ENCODE data around the gene NFAM1. TPM values are rescaled to one million over a fixed set of nuclear protein-coding genes. Genes with fewer than 3 reads are reported as not detected.

Gene NFAM1, protein sequence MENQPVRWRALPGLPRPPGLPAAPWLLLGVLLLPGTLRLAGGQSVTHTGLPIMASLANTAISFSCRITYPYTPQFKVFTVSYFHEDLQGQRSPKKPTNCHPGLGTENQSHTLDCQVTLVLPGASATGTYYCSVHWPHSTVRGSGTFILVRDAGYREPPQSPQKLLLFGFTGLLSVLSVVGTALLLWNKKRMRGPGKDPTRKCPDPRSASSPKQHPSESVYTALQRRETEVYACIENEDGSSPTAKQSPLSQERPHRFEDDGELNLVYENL
- total RNA-seq (10 to 100 TPM in 1 of 2 donors, 1 to 10 TPM in 1; 6.9 to 28.0 TPM), polyA plus RNA-seq (ENCODE audit: insufficient read length in 6 of 6) (1 to 10 TPM in 2 of 6 donors, under 1 TPM in 4; 0.74 to 1.1 (median 0.87) TPM)
- long read RNA-seq, donor 1 = 0 reads
- long read RNA-seq, donor 2 = 0 reads
- long read RNA-seq, donor 3, full-length matches to known transcripts = 1 of 1 reads
- long read RNA-seq, donor 3, partial matches to known transcripts = 0 of 1 reads
- long read RNA-seq, donor 3, other reads (novel, unspliced or antisense) = 0 of 1 reads
- long read RNA-seq, donor 4 = 0 reads
- long read RNA-seq, donor 5 = 0 reads
- long read RNA-seq, donor 6 = 0 reads
- long read RNA-seq, donor 7 = 0 reads
- long read RNA-seq, donor 8 = 0 reads
- long read RNA-seq, donor 9 = 0 reads
- long read RNA-seq, donor 10, partial matches to known transcripts = 2 of 6 reads
- long read RNA-seq, donor 10, other reads (novel, unspliced or antisense) = 4 of 6 reads
- long read RNA-seq, donor 11 = 0 reads
- long read RNA-seq, donor 12 = 0 reads

GRCh38 chr22:42432020-42432596 is at the start of gene NFAM1:
Gene NFAM1, minus strand, starts transcription at chr22:42432403. Its CDS starts 46 bp downstream, at chr22:42432357.
- Histone ChIP-seq H3K4me3 (peak within 1 kb of the TSS; percentile 8 to 52), H3K9me3 (no peaks in the 10 kb centered on the region), H3K4me1 (peaks cover 0 to 61% of the 10 kb centered on the region in 2 donors), H3K27ac (peak within 1 kb of the TSS; percentile 46 to 85), H3K36me3 (no peaks in the 10 kb centered on the region), H3K27me3 (peaks cover 0 to 36% of the 10 kb centered on the region in 2 donors)
- ATAC-seq = peak; percentile 72
- TF ChIP-seq, protein P1, sequence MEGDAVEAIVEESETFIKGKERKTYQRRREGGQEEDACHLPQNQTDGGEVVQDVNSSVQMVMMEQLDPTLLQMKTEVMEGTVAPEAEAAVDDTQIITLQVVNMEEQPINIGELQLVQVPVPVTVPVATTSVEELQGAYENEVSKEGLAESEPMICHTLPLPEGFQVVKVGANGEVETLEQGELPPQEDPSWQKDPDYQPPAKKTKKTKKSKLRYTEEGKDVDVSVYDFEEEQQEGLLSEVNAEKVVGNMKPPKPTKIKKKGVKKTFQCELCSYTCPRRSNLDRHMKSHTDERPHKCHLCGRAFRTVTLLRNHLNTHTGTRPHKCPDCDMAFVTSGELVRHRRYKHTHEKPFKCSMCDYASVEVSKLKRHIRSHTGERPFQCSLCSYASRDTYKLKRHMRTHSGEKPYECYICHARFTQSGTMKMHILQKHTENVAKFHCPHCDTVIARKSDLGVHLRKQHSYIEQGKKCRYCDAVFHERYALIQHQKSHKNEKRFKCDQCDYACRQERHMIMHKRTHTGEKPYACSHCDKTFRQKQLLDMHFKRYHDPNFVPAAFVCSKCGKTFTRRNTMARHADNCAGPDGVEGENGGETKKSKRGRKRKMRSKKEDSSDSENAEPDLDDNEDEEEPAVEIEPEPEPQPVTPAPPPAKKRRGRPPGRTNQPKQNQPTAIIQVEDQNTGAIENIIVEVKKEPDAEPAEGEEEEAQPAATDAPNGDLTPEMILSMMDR (IDR thresholded peaks at IDR 0.05) = no peak
- intact Hi-C loops (cut with DNase I) = no loop called here
- DNase-seq = peak in 2 of 4 donors; percentile 87 to 95

GRCh38 chr22:42475122-42475521 is 42.9 kb upstream of the NFAM1 start:
- intact Hi-C loops (cut with DNase I) = no loop called here

DNA sequence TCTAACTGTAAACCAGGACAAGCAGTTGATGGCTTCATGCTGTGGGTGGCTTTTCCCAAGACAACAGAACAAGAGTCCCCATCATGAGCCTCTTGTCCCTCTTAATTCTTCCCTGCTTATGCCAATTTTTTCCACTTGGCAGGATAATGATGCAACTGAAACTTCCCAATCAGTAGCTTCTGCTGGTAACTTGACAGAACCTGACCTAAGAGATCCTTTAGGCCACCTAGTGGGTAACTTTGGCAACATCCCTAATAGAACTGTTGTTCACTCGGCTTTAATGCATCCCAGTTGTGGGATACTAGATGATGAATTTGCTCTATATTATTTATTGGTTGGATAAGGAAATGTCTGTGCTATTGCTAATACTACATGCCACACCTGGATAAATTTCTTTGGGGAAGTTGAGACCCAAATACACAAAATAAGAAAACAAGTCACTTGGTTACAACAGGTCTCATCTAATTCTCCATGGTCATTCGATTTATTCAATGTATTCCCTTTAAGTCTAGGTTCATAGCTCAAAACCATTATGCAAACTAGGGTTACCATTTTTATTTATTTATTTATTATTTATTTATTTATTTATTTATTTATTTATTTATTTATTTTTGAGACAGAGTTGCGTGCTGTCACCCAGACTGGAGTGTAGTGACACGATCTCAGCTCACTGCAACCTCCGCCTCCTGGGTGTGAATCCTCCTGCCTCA is 41.4 kb upstream of the NFAM1 start:
- Histone ChIP-seq H3K27ac (no peak overlapping the region), H3K4me3 (no peak overlapping the region), H3K27me3 (no peaks in the 10 kb centered on the region), H3K36me3 (no peaks in the 10 kb centered on the region), H3K9me3 (no peaks in the 10 kb centered on the region), H3K4me1 (no peaks in the 10 kb centered on the region)
- peak; percentile 76 for ATAC-seq
- peak in 2 of 4 donors; percentile 36 to 39 for DNase-seq
- intact Hi-C loops (cut with DNase I) = no loop called here
- TF ChIP-seq, protein P1 (IDR thresholded peaks at IDR 0.05) = peak; percentile 60 to 68

More at GRCh38 chr22:42475122-42475521, 42.9 kb upstream of the NFAM1 start:
- Histone ChIP-seq H3K4me3 (no peak overlapping the region), H3K27ac (no peak overlapping the region), H3K36me3 (no peaks in the 10 kb centered on the region), H3K9me3 (no peaks in the 10 kb centered on the region), H3K27me3 (no peaks in the 10 kb centered on the region), H3K4me1 (no peaks in the 10 kb centered on the region)
- ATAC-seq (no peak), DNase-seq (no peak)
- TF ChIP-seq, protein P1 (IDR thresholded peaks at IDR 0.05) = no peak

DNA sequence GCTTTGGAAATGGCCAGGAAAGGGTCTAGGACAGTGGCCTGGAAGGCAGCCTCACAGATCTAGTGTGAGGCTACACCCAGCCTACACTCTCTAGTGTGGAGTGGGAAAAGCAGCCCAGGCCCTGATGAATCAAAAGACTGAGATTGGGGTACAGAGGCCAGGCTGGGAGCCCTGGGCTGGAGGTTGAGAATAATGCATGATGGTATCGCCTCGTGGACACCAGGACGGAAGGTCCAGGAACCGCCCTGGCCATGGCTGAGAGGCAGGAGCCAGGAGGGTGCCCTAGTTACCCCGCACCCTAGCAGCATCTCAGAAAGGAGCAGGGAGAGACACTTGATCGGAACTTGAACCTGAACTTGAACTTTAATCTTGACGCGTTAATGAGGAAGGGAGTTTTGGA is 40.5 kb upstream of the NFAM1 start:
- Histone ChIP-seq H3K4me1 (no peaks in the 10 kb centered on the region), H3K9me3 (no peaks in the 10 kb centered on the region), H3K4me3 (no peak overlapping the region), H3K36me3 (no peaks in the 10 kb centered on the region), H3K27ac (no peak overlapping the region), H3K27me3 (no peaks in the 10 kb centered on the region)
- no peak for ATAC-seq
- intact Hi-C loops (cut with DNase I) = no loop called here
- no peak for DNase-seq
- TF ChIP-seq, protein P1 (IDR thresholded peaks at IDR 0.05) = no peak
